Astrocyte (in vitro differentiated cells and primary cell): ENCODE data around the gene BOD1. TPM values are rescaled to one million over a fixed set of nuclear protein-coding genes. Genes with fewer than 3 reads are reported as not detected.
A peak's percentile ranks its signal among the peaks of the same experiment; 100 is the strongest.

Experiments
- DNase-seq: peaks from one replicate; pipeline ENCODE4 v3.0.0-alpha.2; 2010; ENCODE audit warnings: low read depth
- FAIRE-seq: peaks from 2 replicates; lab custom pipeline; 2011; peaks lifted over from hg19 to GRCh38; lab: Jason Lieb, UNC
- H2AFZ ChIP-seq: 2 replicates; pipeline ENCODE4 v1.6.0; 2012; ENCODE audit warnings: low read depth, low read length, inconsistent platforms
- H3K27ac ChIP-seq: 2 replicates; pipeline ENCODE4 v1.5.1; 2011; ENCODE audit warnings: low read depth, low read length, inconsistent platforms
- H3K27me3 ChIP-seq: 2 replicates; pipeline ENCODE4 v1.6.0; 2011; ENCODE audit warnings: low read length, inconsistent platforms; ENCODE audit not compliant: insufficient read depth
- H3K36me3 ChIP-seq: 2 replicates; pipeline ENCODE4 v1.5.1; 2011; ENCODE audit warnings: low read length, inconsistent platforms; ENCODE audit not compliant: insufficient read depth
- H3K4me1 ChIP-seq: 2 replicates; pipeline ENCODE4 v1.5.1; 2011; ENCODE audit warnings: low read length, inconsistent platforms; ENCODE audit not compliant: insufficient read depth
- H3K4me2 ChIP-seq: 2 replicates; pipeline ENCODE4 v1.6.0; 2012; ENCODE audit warnings: low read length, inconsistent platforms
- H3K4me3 ChIP-seq: 2 replicates; pipeline ENCODE4 v1.5.1; 2011; ENCODE audit warnings: low read depth, mild to moderate bottlenecking, low read length, inconsistent platforms; ENCODE audit not compliant: insufficient read depth
- H3K79me2 ChIP-seq: 2 replicates; pipeline ENCODE4 v1.6.0; 2012; ENCODE audit warnings: mild to moderate bottlenecking, low read length, inconsistent platforms; ENCODE audit not compliant: insufficient read depth
- H3K9ac ChIP-seq: 2 replicates; pipeline ENCODE4 v1.6.0; 2012; ENCODE audit warnings: mild to moderate bottlenecking, low read length, inconsistent platforms
- H3K9me3 ChIP-seq: 2 replicates; pipeline ENCODE4 v1.5.1; 2012; ENCODE audit warnings: low read depth, mild to moderate bottlenecking, low read length, inconsistent platforms; ENCODE audit not compliant: insufficient read depth
- H4K20me1 ChIP-seq: 2 replicates; pipeline ENCODE4 v1.6.0; 2012; ENCODE audit warnings: low read length, inconsistent platforms; ENCODE audit not compliant: insufficient read depth
- H3K27ac Mint-ChIP-seq: one replicate; pipeline ENCODE4 v1.8.0; 2021; ENCODE audit warnings: mild to moderate bottlenecking, mixed read lengths; ENCODE audit not compliant: unreplicated experiment
- H3K27me3 Mint-ChIP-seq: one replicate; pipeline ENCODE4 v1.8.0; 2021; ENCODE audit warnings: low read depth, mixed read lengths; ENCODE audit not compliant: unreplicated experiment
- H3K36me3 Mint-ChIP-seq: one replicate; pipeline ENCODE4 v1.8.0; 2021; ENCODE audit warnings: low read depth, mixed read lengths; ENCODE audit not compliant: unreplicated experiment
- H3K4me1 Mint-ChIP-seq: one replicate; pipeline ENCODE4 v1.8.0; 2021; ENCODE audit warnings: low read depth, mixed read lengths; ENCODE audit not compliant: unreplicated experiment
- H3K4me3 Mint-ChIP-seq: one replicate; pipeline ENCODE4 v1.8.0; 2021; ENCODE audit warnings: mild to moderate bottlenecking, moderate library complexity, mixed read lengths; ENCODE audit not compliant: unreplicated experiment
- H3K9me3 Mint-ChIP-seq: one replicate; pipeline ENCODE4 v1.8.0; 2021; ENCODE audit warnings: mild to moderate bottlenecking, mixed read lengths; ENCODE audit not compliant: unreplicated experiment
- EZH2 ChIP-seq: IDR thresholded peaks from 2 replicates; pipeline ENCODE4 v1.6.1; 2012; ENCODE audit warnings: mild to moderate bottlenecking, low read length, inconsistent platforms; ENCODE audit not compliant: insufficient read depth
- total RNA-seq: library from RNA; stranded (reverse); gene quantifications from 2 replicates; pipeline ENCODE4 v1.2.1, GENCODE V29; 2021
- TF ChIP-seq, protein P1 (sequence below): IDR thresholded peaks from 2 replicates; pipeline ENCODE4 v1.5.1; 2011; ENCODE audit warnings: low read depth, mild to moderate bottlenecking, inconsistent platforms, low read length, moderate library complexity; ENCODE audit not compliant: insufficient read depth

The BOD1 gene
- total RNA-seq, 1 donor from 2014 or later: 76.8 TPM

DNA sequence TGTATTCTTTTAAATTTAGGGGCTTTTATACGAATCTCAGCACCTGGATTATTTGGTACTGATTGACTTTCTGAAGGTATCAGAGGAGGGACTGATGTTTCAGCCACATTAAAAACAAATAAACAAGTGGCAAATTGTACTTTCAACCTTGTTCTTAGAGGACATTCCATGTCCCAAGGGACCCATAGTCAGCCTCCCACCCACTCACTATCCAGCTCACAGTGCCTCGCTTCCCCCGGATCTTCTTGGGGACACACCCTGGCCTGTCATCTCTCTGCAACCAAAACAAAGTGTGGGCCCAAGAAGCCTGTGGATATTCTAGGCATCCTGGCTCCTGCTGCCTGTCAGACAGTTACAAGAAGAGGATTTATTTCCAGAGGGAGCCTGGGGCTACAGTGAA, 8.8 kb upstream of the BOD1 start:
- no peak overlapping the region for H2AFZ ChIP-seq
- peaks cover 5% of the 10 kb centered on the region for H3K27me3 Mint-ChIP-seq
- H3K27ac Mint-ChIP-seq: peak overlapping the region; percentile 4
- no peaks in the 10 kb centered on the region for H4K20me1 ChIP-seq
- DNase-seq: no peak
- H3K4me3 Mint-ChIP-seq: no peak overlapping the region
- H3K9me3 Mint-ChIP-seq: no peaks in the 10 kb centered on the region
- no peak overlapping the region for H3K4me3 ChIP-seq
- TF ChIP-seq, protein P1, sequence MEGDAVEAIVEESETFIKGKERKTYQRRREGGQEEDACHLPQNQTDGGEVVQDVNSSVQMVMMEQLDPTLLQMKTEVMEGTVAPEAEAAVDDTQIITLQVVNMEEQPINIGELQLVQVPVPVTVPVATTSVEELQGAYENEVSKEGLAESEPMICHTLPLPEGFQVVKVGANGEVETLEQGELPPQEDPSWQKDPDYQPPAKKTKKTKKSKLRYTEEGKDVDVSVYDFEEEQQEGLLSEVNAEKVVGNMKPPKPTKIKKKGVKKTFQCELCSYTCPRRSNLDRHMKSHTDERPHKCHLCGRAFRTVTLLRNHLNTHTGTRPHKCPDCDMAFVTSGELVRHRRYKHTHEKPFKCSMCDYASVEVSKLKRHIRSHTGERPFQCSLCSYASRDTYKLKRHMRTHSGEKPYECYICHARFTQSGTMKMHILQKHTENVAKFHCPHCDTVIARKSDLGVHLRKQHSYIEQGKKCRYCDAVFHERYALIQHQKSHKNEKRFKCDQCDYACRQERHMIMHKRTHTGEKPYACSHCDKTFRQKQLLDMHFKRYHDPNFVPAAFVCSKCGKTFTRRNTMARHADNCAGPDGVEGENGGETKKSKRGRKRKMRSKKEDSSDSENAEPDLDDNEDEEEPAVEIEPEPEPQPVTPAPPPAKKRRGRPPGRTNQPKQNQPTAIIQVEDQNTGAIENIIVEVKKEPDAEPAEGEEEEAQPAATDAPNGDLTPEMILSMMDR: no peak
- H3K9me3 ChIP-seq: no peaks in the 10 kb centered on the region
- FAIRE-seq: no peak
- no peak overlapping the region for H3K9ac ChIP-seq
- H3K4me1 Mint-ChIP-seq: peaks cover 21% of the 10 kb centered on the region
- peaks cover 5% of the 10 kb centered on the region for H3K27me3 ChIP-seq
- no peaks in the 10 kb centered on the region for H3K79me2 ChIP-seq
- H3K36me3 ChIP-seq: no peaks in the 10 kb centered on the region
- H3K36me3 Mint-ChIP-seq: no peaks in the 10 kb centered on the region
- peaks cover 4% of the 10 kb centered on the region for H3K4me1 ChIP-seq
- no peak overlapping the region for H3K4me2 ChIP-seq
- H3K27ac ChIP-seq: no peak overlapping the region

DNA sequence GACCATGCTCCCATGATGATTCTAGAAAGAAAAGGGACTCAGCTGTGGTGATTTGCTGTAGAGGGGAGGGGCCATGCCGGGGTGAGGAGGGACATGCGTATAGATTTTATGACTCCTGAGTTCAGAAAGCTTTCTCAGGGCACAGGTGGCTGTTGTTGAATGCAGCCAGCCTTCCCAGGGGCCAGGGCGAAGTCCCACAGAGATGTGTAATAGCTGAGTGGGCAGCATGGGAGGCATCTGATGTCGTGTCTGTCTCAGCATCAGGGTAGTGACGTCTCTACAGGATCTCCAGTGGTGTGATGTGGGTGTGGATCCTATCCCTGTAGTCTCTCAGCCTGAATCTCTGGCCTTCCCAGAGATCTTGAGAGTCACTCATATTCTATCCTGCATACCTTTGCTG, 7.8 kb upstream of the BOD1 start:
- FAIRE-seq: no peak
- peaks cover 21% of the 10 kb centered on the region for H3K4me1 Mint-ChIP-seq
- H3K27me3 Mint-ChIP-seq: peaks cover 5% of the 10 kb centered on the region

DNA sequence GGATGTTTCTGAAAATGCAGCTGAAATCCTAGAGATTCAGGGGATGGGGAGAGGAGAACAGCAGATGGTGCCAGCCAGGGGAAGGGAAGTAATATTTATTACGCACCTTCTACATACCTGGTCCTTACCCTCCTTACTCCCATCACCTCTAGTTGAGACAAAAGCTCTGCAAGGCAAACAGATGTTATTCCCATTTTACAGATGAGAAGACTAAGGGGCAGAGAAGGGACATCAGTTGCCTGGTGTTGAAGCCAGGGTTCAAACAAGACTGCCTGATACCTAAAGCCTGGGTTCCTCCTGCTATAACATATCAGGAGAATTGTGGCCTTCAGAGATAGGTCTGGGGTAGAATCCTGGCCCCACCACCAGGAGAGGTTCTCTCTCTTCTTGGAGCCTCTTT, 7.3 kb upstream of the BOD1 start:
- H3K27ac Mint-ChIP-seq: no peak overlapping the region
- peaks cover 21% of the 10 kb centered on the region for H3K4me1 Mint-ChIP-seq
- FAIRE-seq: no peak

More for the DNA sequence above, 7.8 kb upstream of the BOD1 start:
- Histone ChIP-seq H3K9me3 (no peaks in the 10 kb centered on the region), H3K4me1 (peaks cover 4% of the 10 kb centered on the region), H3K4me3 (no peak overlapping the region), H3K9ac (no peak overlapping the region), H4K20me1 (no peaks in the 10 kb centered on the region), H3K36me3 (no peaks in the 10 kb centered on the region), H2AFZ (no peak overlapping the region), H3K27me3 (peaks cover 5% of the 10 kb centered on the region), H3K4me2 (no peak overlapping the region), H3K79me2 (no peaks in the 10 kb centered on the region), H3K27ac (no peak overlapping the region)
- H3K4me3 Mint-ChIP-seq: no peak overlapping the region
- H3K36me3 Mint-ChIP-seq: no peaks in the 10 kb centered on the region
- no peak overlapping the region for H3K27ac Mint-ChIP-seq
- H3K9me3 Mint-ChIP-seq: no peaks in the 10 kb centered on the region
- DNase-seq: no peak
- no peak for TF ChIP-seq EZH2
- TF ChIP-seq, protein P1: no peak

More for the DNA sequence above, 7.3 kb upstream of the BOD1 start:
- no peak overlapping the region for H3K27ac ChIP-seq
- peaks cover 4% of the 10 kb centered on the region for H3K4me1 ChIP-seq
- H2AFZ ChIP-seq: no peak overlapping the region
- Mint-ChIP-seq H3K9me3 (no peaks in the 10 kb centered on the region), H3K27me3 (peaks cover 5% of the 10 kb centered on the region), H3K36me3 (no peaks in the 10 kb centered on the region), H3K4me3 (no peak overlapping the region)
- no peaks in the 10 kb centered on the region for H3K79me2 ChIP-seq
- no peaks in the 10 kb centered on the region for H3K9me3 ChIP-seq
- TF ChIP-seq, protein P1: no peak
- no peak overlapping the region for H3K4me3 ChIP-seq
- no peak overlapping the region for H3K9ac ChIP-seq
- H4K20me1 ChIP-seq: no peaks in the 10 kb centered on the region
- no peak for DNase-seq
- no peak overlapping the region for H3K4me2 ChIP-seq
- H3K36me3 ChIP-seq: no peaks in the 10 kb centered on the region
- peaks cover 5% of the 10 kb centered on the region for H3K27me3 ChIP-seq
